GM18520 (cell line): ENCODE measurements around the gene RHBDL3.
"Not testable (repeated sequence)": the region's sequence is repeated elsewhere in the genome, so short reads cannot be mapped to it uniquely, and the experiment has no call there.

Source experiments
- ATAC-seq: cut with Tn5 transposase; IDR thresholded peaks from one replicate; pipeline ENCODE4 v1.9.1; 2021; ENCODE audit not compliant: unreplicated experiment

The RHBDL3 gene

GRCh38 chr17:32265192-32265923 lies at the start of gene RHBDL3:
Gene RHBDL3, plus strand, starts transcription at chr17:32265832. Its CDS starts 358 bp downstream, at chr17:32266190.
- no peak for ATAC-seq

DNA sequence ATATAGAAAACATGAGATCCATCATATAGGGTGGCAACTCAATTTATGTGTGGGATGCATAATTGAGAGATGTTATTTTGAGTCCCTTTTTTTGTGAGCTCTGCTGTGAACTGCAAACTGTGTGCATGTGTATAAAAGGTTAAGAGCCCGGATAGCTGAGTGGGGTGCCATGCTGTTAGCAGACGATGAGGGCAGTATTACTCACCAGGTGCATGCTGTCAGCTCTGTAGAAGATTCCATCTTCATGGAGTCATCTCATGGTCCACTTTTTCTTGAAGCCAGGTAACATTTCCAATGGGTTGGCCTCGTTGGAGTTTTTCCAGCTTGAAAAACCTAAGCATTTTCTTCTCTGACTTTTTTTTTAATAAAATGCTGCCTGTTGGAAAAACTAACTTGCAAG lies 43.0 kb upstream of the RHBDL3 start:
- no peak for ATAC-seq

GRCh38 chr17:32223703-32224102 lies 41.9 kb upstream of the RHBDL3 start:
- no peak for ATAC-seq

DNA sequence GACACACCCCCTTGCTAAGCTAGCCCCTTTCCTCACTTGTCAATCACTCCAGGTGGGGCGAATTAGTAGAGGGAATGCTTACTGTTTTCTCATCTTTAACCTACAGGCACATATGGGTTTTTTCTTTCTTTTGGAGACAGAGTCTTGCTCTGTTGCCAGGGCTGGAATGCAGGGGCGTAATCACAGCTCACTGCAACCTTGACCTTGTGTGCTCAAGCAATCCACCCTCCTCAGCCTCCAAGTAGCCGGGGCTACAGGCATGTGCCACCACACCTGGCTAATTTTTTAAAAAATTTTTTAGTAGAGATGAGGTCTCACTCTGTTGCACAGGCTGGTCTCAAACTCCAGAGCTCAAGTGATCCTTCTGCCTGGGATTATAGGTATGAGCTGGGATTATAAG lies 38.7 kb upstream of the RHBDL3 start:
- ATAC-seq: no peak

- no peak for ATAC-seq
Observed at GRCh38 chr17:32227910-32228309, 37.7 kb upstream of the RHBDL3 start.

DNA sequence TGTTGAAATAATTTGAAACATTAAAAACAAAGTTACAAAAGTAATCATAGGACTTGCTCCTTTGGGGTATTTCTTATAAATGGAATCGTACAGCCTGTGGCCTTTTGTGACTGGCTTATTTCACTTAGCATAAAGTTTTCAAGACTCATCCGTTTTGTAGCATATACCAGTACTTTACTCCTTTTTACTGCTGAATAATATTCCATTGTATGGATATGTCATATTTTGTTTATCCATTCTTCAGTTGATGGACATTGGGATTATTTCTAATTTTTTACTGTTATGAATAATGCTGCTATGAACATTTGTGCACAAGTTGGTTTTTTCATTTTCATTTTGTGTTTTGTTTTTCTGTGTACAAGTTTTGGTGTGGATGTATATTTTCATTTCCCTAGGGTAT lies 30.0 kb upstream of the RHBDL3 start:
- ATAC-seq: no peak

DNA sequence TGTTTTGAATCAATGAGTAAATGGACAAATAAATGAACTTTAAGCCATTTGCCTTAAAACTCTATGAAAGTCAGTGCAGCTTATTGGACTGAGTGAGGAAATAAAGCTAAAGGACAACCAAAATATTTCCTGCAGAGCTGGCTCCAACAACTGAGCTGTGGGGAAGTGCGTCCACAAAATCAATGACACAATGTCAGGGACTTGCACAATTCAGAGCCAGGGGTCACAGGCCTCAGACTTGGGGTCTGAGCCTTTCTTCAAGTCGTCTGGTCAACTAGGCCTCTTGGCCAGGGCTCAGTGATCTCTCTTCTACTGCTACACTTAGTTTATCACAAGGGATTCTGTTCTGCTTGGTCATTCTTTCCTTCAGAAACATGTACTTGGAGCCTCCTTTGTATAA lies 26.2 kb upstream of the RHBDL3 start:
- no peak for ATAC-seq

- no peak for ATAC-seq
Observed at GRCh38 chr17:32240750-32241149, 24.9 kb upstream of the RHBDL3 start.

GRCh38 chr17:32241640-32242039 lies 24.0 kb upstream of the RHBDL3 start:
- ATAC-seq: no peak

GRCh38 chr17:32249475-32249874 lies 16.2 kb upstream of the RHBDL3 start:
- no peak for ATAC-seq

- ATAC-seq: no peak
Observed at GRCh38 chr17:32253117-32253611, 12.5 kb upstream of the RHBDL3 start.

DNA sequence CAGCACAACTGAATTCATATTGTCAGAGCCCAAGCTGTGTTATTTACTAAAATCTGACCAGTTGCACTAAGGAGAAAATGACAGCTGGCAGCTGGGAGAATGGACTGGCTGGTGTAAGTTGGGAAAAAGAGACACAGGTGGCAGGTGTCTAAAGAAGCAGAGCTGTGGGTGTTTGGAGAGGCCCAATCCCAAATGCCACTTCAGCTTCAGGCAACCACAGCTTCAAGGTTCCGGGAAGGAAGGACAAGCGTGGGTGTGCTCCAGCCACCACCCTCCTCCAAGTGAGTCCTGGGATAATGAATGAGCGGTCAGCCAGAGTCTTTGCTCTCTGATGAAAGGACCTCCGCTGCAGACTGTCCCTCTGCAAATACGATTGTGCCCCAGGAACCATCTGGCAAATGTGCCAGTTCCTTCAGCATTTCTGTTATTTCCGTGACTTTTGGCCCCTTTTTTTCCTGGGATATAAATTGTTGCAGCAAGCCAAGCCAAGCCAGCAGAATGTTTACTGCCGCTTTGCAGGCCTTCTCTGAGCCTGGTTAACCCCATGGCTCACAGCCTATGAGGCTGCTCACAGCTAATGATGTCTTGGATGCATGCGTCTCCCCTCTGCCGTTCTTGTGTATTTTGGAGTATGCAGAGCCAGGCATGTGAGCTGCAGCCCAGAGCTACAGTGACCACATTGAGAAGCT lies 9.5 kb upstream of the RHBDL3 start:
- no peak for ATAC-seq

DNA sequence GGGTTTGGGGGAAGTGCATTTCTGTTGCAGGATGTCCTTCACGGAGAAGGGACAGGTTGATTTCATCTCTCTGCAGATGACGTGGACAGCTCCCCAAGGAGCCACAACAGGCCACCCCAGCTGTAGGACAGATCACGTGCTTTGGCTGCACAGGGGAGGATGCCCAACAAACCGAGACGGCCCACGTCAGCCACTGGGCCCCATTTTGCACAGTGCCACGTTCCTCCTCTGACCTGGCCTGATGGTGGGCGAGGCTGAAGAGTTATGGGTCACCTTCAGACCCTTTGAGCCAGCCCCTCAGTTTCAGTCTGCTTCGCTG lies 9.0 kb upstream of the RHBDL3 start:
- no peak for ATAC-seq

DNA sequence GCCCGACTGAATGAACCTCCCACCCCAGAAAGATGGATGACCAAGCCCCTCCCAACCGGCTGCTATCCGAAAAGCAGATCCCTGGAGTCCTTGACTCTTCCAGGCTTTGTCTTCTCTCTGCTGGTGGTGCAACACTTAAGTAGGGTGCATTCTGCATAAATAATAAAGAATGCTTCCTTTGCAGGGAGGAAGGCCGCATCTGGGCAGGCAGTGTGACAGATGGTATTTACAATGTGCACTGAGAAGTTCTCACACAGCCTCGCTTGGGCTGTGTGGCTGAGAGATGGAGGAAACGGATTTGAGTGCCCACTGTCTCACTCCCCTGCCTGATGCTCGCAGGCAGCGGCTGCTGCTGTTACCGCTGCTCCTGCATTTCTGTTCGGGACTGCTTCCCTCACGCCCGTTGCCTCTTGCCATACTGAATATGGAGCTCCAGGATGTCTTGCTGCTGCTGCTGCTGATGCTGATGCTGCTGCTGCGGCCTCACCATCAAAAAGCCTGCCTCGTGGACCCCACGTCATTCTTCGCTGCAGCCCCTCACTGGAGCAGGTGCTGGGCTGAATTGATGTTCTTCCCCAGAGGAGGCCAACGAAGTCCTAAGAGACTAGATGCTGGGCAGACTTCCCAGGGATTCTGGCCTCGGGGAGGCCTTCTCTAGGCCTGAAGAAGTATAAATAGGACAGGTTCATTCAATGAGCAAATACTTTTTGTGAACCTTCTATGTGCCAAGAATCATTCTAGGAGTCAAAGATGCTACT lies 7.1 kb upstream of the RHBDL3 start:
- no peak for ATAC-seq

DNA sequence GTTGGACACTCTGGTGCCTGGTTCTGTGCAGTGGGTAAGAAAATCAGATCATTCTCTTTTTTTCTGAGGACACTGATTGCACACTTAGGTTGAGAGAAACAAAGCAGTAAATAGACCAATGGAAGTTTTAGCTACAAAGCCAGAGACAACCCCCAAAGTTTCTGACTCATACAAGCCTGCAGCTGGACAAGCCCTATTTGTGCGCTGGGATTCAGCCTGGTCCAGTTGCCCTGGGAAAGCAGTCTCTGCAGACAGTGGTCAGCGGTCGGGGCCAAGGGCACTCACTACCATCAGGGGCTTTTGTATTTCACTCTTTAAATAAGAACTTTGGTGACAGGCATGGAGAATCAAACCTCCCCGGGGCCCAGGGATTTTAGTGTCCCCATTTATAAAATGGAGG lies 6.0 kb upstream of the RHBDL3 start:
- no peak for ATAC-seq

- ATAC-seq: no peak
Observed at GRCh38 chr17:32261417-32261736, 4.3 kb upstream of the RHBDL3 start.

DNA sequence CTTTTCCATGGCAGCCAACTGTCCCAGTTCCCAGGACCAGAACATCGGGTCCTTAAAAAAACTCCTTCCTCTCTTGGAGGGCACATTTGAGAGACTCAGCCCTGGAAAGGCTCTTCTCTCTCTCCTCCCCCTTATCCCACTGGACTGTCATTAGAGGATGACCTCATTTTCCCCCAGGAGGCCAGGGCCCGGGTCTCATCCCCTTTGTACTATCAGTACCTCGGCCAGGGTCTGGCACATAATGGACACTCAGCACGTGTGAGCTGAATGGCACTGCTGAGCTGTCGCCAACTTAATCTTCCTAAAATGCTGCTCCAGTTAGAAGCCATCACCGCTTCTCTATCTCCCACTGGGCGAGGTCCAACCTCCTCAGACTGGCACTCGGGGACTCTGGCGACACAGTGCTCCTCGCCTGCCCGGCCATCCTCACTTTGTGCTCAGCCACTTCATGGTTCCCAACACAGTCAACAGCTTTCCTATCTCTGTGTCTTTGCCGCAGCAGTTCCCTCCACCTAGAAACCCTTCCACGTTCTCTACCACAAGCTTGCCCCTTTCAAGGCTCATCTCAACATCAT lies 3.6 kb upstream of the RHBDL3 start:
- no peak for ATAC-seq

DNA sequence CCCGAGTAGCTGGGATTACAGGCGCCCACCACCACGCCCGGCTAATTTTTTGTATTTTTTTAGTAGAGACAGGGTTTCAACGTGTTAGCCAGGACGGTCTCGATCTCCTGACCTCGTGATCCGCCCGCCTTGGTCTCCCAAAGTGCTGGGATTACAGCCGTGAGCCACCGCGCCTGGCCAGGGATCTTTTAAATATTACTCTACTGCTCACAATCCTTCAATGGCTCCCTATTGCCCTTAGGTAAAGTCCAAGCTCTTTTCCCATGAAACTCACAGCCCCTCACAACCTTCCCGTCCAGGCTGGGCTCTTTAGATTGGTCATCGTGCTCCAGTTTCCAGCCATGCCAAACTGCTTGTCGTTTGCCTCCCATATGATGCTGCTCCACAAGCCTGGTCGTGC lies 2.1 kb upstream of the RHBDL3 start:
- not testable (repeated sequence) for ATAC-seq

- no peak for ATAC-seq
Observed at GRCh38 chr17:32264140-32264799, 1.4 kb upstream of the RHBDL3 start.

GRCh38 chr17:32264823-32265191 lies 825 bp upstream of the RHBDL3 start:
- no peak for ATAC-seq

DNA sequence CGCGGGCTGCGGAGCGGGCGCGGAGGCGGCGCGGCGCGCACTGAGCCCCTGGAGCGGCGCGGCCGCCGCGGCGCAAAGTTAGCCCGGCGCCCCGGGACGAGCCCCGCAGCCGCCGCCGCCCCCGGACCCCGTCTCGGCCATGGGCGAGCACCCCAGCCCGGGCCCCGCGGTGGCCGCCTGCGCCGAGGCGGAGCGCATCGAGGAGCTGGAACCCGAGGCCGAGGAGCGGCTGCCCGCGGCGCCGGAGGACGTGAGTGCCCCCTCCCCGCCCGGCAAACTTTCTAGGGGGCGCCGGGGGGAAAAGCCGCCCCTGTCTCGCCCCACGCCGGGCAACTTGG lies 388 bp downstream of the RHBDL3 start:
- no peak for ATAC-seq
